NCI-H2029 (cell line): Measurements from ENCODE around the gene ADGRG1.

Experiments
- DNase-seq: peaks from one replicate; lab custom pipeline; 2025; lab: John Stamatoyannopoulos, UW

The ADGRG1 gene

DNA sequence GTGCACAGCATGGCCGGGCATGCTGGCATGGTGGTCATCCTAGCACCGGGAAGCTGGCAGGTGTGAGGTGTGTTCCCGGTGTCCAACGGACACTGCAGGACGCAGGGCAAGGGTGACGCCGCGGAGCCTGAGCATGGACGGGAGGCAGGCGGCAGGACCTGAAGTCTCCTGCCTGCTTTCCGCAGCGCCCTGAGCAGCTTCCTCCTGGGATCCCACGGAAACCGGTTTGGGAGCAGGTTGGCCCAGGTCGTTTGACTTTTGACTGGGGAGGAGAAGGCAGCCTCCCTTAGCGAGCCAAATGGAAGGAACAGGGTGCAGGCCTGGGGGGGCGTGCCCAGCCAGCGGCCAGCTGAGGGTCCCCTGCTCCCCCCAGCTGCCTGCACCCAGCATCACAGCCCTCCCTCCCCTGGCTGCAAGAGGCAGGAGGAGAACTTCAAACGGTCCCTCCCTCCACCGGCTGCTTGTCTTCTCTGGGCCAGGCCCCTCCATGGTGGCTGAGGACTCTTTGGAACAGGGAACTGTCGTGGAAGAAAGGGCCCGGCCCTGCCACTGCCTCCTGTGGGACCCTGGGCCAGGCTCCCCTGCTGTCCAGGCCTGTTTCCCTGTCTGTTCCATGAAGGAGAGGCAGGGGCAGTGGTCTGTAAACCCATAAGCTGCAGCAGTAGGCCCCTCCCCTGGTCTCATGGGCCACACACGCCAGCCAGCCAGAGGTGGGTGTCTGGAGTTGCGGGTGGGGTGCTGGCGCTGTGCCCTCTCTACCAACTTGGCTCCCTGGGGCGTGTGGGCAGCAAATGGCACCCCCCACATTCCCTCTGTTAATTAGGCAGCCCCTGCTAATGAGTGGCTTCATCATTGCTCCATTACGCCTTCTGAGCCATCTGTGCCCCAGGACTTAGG is 7.8 kb upstream of the ADGRG1 start:
- DNase-seq = no peak

DNA sequence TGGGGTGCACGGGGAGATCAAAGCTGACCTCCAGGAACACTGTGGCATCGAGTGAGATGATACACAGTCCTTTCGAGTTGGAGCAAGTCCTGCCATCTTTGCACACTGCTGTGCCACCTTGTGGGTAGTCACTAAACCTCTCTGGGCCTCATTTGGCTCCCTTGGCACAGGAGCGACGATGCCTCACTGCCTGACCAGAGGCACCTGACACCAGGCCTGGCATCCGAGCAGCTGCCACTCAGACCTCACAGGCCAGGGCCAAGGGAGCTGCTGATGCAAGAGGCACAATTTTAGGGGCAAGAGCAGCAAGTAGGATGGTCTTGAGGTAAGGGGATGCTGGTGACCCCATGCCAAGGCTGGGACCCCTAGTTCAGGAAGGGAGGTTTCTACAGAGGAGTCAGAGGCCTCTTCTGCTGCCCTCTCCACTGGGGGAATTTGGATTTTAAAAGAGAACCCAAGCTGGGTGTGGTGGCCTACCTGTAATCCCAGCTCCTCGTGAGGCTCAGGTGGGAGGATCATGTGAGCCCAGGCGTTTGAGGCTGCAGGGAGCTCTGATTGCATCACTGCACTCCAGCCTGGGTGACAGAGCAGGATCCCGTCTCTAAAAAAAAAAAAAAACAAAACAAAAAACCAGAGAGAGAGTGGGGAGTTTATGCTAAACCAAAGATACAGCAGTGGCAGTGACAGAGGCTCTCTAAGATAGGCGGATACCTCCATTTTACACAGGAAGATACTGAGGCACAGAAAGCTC is 6.7 kb upstream of the ADGRG1 start:
- peak; percentile 13 for DNase-seq

GRCh38 chr16:57622361-57623250 is 5.8 kb upstream of the ADGRG1 start:
- DNase-seq = no peak

DNA sequence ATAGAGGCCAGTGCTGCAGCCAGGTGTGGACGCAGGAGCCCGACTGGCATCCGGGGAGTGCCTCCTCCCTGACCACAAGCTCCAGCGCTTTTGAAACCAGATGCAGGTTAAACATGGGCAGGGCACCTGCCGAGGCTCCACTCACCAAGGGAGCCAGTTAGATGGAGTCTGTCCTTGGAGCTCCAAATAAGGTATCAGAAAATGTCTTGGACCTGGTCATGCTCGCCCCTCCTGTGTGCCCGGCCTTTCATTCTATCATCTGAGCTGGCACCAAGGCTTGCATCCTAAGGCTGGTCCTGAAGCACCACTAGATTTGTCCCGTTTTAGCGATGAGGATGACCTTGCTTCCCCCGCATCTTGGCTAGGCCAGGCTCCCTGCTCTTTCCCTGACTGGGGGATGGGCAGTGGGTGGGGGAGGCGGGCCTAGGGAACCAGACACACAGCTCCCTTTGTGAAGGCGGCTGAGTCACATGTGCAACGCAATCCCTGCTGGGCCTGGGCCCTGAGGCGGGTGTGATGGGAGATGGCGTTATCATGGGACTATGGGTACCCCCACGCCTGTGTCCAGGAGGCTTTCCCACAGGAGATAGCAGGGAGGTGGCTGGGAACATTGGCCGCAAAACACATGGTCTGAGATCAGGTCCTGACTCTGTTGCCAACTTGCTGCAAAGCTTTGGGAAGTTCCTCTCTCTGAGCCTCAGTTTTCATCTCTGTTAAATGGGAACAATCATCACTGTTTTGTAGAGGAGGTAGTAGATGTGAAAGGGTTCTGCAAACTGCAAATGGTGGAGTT is 5.0 kb upstream of the ADGRG1 start:
- DNase-seq = peak; percentile 84

- DNase-seq = no peak
These were observed 4.3 kb upstream of the ADGRG1 start for GRCh38 chr16:57624044-57624688.

DNA sequence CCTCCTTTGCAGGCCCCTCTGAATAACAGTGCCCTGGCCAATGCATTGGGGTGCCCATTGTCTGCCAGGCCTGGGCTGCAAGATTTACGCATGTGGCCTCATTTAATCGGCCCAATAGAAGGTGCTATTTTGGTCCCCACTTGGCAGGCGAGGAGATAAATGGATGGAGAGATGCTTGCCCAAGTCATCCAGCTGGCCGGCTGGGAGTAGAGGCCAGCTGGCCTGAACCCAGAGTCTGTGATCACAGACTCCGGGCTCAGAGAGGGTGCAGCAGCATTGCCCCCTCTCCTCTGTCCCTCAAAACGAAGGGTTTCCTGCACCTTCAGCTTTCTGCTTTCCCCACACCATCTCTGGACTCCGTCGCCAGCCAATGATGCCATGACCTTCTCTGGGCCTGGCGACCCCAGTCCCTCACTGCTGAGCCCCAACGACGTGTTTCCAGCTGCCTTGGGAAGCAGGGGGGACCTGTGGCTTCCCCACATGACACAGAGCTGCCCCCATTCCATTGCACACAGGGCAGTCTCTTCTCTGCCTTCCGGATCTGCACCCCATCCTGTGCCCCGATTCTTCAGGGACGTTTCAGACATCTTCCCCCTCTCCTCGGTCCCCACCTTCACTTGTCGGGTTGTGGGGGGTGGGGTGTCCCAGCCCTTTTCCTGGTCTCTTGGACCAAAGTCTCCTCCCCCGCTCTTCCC is 3.5 kb upstream of the ADGRG1 start:
- DNase-seq = no peak

DNA sequence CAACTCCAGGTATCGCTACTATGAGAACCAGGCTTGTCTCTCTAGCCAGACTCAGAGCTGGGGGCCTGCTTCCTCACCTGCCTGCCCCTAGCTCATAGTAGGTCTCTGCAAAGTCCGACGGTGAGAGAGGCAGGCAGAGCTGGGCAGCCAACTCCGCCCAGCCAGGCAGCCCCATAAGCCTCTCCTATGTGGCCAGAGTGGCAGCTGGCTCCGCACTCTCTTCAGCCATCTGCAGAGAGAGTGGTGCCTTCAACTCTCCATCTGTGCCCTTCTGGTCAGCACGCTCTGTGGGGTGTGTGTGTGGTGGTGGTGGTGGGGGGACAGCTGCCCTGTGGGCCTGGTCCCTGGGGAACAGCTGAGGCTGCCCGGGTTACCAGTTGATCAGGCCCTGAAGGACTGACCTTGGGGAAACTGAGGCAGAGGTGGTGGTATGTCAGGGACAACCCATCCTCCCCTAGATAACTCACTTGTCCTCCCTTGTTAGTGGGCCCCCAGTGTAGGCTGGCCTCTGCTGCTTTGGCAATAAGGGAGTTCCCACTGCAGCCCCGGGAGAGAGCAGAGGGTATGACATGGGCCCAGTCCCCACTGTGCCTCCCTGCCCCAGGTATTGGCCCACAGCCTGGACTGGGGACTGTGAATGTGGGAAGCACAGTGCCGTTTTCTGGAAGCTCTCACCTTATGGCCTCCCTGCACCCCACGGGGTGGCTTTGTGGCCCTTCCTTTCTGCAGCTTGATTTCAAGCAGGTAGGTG is 1.8 kb upstream of the ADGRG1 start:
- no peak for DNase-seq

- no peak for DNase-seq
These were observed 1.1 kb upstream of the ADGRG1 start for GRCh38 chr16:57627184-57627871.

DNA sequence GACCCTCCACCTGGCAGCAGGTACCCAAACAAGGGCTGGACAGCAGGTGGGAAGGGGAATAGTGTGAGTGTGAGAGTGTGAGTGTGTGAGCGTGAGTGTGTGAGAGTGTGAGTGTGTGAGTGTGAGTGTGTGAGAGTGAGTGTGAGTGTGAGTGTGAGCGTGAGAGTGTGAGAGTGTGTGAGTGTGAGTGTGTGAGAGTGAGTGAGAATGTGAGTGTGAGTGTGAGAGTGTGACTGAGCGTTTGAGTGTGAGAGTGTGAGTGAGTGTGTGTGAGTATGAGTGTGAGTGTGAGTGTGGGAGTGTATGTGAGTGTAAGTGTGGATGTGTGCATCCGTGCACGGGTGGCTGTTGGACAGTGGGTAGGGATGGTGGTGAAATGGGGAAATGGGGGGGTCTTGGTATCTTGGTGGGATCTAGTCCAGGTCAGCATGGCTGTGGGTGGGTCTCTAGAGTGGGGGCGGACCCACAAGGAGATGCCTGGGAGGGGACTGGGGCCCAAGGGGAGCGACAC is 408 bp downstream of the ADGRG1 start:
- no peak for DNase-seq

DNA sequence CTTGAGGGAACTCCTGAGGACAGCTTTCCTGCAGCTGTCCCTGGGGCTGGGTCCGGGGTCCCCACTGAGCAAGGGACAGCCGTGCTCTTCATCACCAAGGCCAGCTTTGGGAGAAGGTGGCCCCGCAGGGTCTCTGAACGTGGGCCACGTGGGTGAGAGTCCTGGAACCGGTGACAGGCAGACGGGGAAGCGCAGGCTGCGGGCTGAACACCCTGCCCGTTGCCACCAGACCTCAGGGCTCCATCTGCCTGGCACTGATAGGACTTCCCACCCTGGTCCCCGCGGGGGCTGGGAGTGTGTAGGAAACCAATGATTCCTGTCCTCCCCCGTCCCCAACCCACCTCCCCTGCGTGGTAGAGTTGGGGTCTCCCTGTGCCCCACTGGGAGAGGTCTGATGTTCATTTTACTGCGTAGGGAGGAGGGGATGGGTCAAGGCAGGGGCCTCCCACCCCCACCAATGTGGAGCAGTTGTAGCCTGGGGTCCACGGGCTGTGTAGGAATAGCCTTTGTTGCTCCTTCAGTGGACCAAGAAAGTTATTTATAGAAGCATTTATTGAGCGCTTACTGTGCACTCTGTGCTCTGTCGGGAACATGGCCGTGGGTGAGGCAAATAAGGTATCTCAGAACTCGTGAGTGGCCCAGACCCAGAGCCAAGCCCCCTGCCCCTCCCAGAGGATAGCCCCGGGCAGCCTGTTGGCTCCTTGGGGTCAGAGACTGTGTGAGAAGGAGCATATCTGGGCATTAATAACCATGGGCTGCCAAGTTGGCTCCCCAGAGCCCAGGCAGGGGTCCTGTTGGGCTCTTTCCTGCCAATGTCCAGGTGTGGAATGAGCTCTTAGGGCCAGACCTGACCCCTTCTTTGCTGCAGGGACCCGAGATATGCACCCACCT is 1.3 kb downstream of the ADGRG1 start:
- DNase-seq = no peak

DNA sequence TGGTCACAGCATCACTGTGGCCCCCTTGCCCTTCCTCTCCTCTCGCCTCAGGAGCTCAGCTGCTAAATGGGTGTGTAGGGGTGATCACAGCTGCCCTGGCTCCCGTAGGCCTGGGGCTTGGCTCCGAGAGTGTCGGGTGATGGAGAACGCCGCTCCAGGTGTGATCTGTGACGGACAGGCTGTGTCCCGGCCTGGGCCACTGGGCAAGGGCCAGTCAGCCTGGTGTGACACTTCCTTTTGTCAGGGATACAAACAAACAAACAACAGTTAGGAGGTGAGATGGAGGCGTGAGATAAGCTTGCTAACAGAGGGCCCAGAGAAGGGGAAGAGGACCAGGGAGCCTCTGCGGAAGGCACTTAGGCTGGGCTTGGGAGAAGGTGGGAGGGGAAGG is 2.0 kb downstream of the ADGRG1 start:
- DNase-seq = no peak

DNA sequence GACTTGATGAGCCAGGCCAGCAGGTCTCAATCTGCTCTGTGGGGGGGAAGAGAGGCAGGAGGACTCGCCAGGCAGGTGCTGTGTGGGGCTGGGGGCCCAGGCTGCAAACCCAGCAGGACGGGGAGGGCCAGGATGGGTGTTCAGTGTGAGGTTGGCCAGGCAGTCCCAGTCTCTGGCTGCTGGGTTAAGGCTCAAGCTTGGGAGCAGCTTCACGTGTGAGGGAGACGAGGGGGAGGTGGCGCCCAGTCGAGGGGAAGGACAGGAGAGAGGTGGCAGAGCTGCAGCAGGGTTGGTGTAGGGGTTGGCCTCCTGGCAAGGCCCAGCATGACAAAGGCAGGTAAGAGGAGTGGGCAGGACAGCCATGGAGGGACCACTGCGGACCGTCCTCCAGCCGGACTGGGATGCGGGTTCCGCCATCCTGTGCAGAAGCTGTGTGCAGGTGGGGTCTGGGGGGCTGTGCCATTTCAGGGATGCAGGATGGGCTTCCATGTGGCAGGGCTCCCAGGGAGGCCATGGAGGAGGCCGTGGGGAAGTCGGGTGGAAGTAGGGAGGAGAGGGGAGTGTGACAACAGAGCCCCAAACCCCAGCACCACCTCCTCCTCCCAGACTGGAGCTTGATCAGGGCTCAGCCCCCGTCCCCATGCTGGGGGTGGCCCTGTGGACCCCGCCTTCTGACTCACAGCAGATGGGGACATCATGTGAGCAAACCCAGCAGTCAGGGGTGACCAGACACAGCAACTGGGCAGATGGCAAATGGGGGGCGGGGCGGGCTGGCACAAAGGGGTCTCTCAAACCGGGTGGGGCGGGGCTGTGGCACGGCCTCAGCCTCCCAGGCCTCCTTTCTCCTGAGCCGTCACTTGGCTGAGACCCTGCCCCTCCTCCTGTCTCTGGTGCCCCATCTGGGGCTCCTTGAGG is 2.8 kb downstream of the ADGRG1 start:
- DNase-seq = no peak

GRCh38 chr16:57632568-57632967 is 4.1 kb downstream of the ADGRG1 start:
- no peak for DNase-seq

DNA sequence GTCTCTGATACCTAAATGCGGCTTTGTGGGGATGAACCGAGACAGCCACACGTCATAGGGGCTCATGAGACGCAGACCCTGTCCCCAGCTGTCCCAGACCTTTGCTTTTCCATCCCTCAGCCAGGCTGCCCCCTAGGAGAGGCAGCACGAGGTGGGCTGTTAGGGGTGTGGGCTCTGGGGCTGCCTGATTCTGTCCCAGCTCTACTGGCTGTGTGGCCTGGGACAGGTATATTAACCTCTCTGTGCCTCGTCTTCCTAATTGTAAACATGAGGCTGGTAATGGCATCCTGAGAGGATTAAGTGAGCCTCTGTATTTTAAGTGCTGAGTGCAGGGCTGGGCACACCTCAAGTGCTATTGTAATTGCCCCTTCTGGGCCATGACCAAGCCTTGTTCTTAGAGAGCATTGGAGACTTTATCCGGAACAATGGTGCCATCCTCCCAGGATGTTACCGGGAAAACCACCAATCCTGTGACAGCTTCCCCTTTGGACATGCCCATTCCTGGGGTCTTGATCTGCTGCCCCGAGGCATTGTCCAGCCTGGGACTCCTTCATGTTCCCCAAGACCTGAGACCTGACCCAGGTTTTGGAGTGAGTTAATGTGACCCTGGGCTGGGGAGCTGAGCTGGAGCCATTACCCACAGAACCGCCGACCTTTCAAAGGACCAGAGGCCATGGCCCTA is 5.1 kb downstream of the ADGRG1 start:
- DNase-seq = no peak

DNA sequence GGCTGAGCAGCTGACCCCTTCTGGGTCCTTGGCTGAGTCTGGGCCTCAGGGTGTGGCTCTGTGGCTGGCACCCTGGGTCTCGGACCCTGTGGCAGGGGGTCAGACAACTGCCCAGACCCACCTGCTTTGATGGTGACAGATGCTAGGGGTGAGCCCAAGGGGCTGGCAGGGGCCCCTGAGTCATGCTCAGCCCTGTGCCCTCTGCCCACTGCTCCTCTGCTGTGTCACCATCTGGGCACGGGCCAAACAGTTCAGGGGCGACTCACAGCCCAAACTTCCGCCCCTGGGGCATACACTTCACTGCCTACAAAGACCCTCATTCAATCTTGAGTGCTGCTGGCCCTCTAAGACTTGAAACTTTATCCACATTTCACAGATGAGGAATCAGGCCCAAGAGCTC is 5.7 kb downstream of the ADGRG1 start:
- no peak for DNase-seq
